GM18511 (cell line): Measurements from ENCODE around the gene BMP2K.
A peak's percentile ranks its signal among the peaks of the same experiment; 100 is the strongest.

ENCODE experiments used
- ATAC-seq: cut with Tn5 transposase; IDR thresholded peaks from one replicate; pipeline ENCODE4 v1.9.1; 2021; ENCODE audit warnings: mild to moderate bottlenecking, moderate library complexity; ENCODE audit not compliant: unreplicated experiment

The BMP2K gene

GRCh38 chr4:78763763-78764387 is 12.3 kb upstream of the BMP2K start:
- ATAC-seq, result no peak

DNA sequence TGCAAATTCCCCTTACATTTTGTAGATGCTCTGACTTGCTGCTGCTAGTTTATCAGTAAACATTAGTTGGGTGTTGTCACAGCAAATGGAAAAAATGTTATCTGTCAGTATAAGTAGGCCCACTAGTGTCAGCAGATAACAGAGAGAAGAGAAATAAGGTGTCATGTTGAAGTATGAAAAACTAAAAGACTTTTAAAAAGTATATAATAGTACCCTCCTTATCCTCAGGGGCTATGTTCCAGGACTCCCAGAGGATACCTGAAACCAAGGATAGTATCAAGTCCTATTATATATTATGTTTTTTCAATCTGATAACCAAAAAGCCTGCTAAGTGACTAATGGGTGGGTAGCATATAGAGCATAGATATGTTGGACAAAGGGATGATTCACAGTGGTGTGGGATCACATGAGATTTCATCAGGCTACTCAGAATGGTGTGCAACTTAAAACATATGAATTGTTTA is 11.6 kb upstream of the BMP2K start:
- no peak for ATAC-seq

- no peak for ATAC-seq
These were observed 10.6 kb upstream of the BMP2K start for GRCh38 chr4:78765432-78766006.

DNA sequence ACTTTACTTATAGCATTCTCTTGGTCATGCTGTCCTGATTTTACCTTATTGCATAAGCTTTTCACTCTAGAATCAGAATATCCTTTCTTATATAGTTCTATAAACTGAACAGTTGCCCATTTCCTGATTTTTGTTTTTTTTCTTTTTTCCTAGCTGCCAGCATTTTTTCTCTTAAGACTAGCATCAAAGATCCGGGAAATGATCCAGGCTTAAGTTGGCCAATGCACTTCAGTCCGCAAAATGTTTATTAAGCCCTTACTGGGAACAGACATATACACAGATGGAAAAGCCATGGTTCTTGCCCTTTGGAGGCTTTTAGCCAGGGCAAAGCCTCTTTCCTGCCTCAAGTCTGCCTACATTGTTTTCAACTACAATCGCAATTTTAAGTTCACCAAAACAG is 10.1 kb upstream of the BMP2K start:
- no peak for ATAC-seq

DNA sequence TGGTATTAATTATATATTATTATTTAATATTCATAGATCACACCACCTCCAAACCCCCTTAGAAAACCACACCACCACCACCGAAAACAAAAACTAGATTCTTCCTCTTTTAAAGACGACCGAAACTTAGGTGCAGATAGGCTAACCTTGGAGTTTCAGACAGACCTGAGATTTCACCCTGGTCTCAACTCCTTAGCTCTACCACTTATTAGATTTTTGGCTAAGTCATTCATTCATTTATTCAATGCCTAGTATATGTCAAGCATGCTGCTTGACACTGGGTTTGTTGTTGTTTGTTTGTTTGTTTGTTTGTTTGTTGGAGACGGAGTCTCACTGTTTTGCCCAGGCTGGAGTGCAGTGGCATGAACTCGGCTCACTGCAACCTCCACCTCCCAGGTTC is 9.5 kb upstream of the BMP2K start:
- ATAC-seq, result peak; percentile 90

GRCh38 chr4:78767350-78767749 is 8.8 kb upstream of the BMP2K start:
- peak; percentile 74 for ATAC-seq

- no peak for ATAC-seq
These were observed 7.5 kb upstream of the BMP2K start for GRCh38 chr4:78768452-78769180.

DNA sequence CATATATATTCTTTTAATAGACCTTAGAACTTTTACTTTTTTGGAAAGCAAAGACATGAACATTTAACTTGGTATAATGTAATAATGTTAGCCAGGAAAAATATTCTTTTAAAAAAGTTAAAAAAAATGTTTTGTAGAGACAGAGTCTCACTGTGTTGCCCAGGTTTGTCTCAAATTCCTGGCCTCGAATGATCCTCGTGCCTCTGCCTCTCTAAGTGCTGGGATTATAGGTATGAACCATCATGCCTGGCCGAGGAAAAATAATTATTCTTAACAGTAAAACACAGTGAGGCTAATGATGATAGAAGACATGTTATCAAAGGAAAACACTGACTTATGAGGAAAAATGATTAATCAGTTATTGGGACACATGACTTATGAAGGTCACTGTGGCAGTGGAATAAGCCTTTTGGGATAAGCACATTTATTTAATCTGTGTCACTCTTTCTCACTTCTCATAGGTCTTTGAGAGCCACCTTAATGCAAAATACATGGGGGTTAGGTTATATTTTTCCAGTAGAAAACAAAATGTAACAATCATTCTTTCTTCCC is 6.0 kb upstream of the BMP2K start:
- ATAC-seq, result no peak

GRCh38 chr4:78772526-78773091 is 3.5 kb upstream of the BMP2K start:
- ATAC-seq, result no peak

- ATAC-seq, result no peak
These were observed 1.7 kb upstream of the BMP2K start for GRCh38 chr4:78774417-78774816.

- peak; percentile 64 for ATAC-seq
These were observed 659 bp upstream of the BMP2K start for GRCh38 chr4:78775303-78776078.

- ATAC-seq, result peak; percentile 38
These were observed 802 bp downstream of the BMP2K start for GRCh38 chr4:78776729-78777575.

DNA sequence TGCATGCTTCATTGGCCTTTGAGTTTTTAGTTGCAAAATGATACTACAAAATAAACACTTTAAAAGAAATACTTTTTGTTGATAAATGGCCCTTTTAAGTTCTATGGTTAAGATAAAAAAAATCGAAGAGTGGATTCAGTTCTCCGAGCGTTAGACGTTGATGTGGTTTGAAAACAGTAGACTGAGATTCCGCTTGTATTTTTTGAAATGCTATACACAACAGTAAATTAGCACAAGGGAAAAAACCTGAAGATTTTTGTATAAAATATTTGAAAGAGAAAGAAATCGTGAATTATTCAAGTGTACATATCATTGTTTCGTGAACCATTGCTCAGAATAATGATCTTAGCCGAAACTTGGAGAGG is 1.4 kb downstream of the BMP2K start:
- no peak for ATAC-seq

- ATAC-seq, result no peak
These were observed 2.4 kb downstream of the BMP2K start for GRCh38 chr4:78778530-78778929.

DNA sequence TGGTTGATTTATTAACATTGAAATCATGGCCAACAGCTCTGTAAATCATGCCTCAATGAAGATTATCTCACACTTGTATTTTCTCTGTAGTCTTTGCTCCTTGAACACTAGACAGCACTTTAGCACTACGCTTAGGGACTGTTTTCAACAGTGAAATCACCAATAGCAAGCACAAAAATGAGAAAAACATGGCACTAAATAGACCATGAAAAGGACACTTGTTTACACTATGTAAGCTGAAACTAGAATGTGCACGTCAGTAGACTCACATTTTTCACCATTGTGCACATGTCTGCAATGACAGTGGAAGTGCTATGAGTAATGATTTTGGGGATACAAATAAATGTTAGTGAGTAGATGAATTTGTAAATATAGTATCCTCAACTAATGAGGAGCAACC is 3.1 kb downstream of the BMP2K start:
- no peak for ATAC-seq

DNA sequence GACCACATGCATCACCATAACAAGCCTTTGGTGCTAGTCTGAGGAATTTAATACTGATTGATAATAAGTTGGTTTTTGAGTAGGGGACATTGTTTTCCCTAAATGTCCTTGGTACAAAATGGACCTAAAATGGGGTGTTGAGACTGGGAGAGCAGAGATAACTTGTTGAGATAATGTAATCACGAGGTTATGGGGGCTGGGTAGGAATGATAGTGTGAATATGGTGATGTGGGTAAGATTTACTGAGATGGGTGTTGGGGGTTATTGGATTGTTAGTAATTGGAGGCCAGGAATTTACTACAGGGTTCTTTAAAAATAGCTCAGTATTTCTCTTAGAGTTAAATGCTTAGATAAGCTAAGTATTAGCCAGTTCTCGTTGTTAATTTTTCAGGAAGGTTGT is 3.9 kb downstream of the BMP2K start:
- no peak for ATAC-seq

DNA sequence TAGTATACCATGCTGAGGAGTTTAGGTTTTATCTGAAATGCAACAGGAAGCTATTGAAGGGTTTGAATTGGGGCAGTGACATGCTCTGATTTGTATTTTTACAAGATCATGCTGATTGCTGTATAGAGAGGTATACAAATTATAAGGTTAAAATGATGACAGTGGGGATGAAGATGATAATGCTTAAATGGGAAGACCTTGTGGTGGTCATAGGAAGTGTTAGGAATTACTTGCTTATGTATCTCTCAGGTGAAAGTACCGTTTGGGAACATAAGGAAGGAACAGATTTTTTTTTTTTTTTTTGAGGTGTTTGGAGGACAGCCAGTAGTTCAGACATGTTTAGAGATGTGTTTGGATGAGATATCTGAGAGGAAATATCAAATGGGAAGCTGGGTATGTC is 5.0 kb downstream of the BMP2K start:
- ATAC-seq, result no peak

DNA sequence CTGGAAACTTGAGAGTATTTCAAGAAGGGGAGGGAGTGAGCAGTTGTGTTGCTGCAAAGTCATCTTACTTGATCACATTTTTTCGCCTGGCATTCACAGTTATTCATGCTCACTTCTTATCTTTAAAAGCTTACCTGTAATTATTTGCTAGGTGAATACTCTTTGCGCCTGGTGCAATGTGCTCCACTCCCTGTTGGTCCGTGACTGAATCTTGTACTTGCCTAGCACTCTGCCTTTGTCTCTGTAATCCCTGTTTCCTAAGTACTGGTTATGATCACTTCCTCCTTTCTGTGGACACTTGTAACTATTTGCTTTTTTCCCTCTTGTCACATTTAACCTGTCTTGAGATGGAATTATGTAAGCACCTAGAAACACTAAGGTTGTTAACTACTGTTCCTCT is 5.8 kb downstream of the BMP2K start:
- ATAC-seq, result no peak

- no peak for ATAC-seq
These were observed 8.2 kb downstream of the BMP2K start for GRCh38 chr4:78784236-78784865.
